Globus pallidus (tissue), 1 donor: ENCODE data around the gene PPP1R16B.
"Not testable (repeated sequence)": the region's sequence is repeated elsewhere in the genome, so short reads cannot be mapped to it uniquely, and the experiment has no call there.

Experiments used
- DNase-seq: peaks from one replicate; pipeline ENCODE4 v3.0.0-alpha.2; 2015; ENCODE audit warnings: low spot score

PPP1R16B gene

DNA sequence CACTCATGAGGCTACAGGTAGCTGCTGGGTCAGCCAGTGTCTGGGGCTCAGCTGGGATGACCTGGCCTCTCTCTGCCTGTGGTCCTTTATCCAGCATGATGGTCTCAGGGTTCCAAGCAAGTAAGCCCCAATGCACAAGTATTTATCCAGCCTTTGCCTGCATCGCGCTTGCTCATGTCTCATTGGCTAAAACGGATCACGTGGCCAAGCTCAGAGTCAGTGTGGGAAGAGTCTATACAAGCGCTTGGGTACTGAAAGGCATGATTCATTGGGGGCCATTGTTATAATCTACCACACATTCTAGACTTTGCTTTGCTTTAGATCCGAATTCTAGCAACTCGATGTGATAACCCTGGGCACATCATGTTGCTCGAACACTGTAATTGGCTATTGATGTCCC is 48.3 kb downstream of the PPP1R16B start:
- DNase-seq, result no peak

DNA sequence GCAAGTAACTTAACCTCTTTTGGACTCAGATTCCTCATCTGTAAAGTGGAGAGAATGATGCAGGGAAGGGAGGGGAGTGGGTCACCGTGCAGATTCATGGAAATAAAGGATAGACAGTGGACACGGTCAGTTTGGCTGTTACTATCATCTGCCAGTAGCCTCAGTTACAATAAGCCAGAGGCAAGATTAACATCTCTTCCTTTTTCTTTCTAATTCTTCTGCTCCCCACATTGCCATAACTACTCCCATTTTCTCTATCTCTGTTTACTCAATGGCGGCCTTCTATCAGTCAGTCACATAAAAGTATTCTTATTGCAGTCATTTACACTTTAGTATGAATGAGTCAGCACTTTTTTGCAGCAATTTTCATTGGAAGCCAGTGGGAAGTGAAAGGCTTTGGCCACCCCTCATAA is 49.2 kb downstream of the PPP1R16B start:
- no peak for DNase-seq

DNA sequence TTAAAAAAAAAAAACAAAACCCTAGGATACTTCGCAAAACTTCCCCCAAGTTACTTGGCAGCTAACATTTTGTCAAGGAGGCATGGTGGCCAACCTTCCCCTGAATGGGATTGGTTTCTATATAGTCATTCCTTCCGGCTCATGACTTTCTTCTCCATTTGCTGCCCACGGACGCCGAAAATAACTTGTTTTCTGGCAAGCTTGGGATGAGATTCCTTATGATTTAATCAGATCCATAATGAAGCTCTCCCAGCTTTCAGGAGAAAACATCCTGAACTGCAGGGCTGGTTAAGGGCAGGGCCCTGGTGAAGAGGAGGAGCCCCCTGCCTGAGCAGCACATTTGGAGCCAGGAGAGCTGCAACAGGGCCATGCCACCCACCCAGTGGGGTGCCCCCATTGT is 49.9 kb downstream of the PPP1R16B start:
- no peak for DNase-seq

DNA sequence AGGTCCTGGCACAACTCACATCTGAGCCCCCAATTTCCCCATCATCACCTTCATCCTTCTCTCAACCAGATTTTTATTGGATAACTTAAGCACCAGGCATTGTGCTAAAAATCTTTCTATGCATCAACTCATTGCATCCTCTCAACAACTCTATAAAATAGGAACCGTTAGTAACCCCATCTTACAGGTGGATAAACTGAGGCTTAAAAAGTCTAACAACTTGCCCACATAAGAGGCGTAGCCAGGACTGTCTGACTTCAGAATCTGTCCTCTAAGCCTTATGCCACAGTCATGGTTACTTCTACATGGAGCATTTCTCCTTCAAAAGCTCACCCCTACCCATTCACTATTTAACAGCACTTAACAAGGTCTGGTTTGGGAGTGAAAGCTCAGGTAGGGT is 51.1 kb downstream of the PPP1R16B start:
- no peak for DNase-seq

DNA sequence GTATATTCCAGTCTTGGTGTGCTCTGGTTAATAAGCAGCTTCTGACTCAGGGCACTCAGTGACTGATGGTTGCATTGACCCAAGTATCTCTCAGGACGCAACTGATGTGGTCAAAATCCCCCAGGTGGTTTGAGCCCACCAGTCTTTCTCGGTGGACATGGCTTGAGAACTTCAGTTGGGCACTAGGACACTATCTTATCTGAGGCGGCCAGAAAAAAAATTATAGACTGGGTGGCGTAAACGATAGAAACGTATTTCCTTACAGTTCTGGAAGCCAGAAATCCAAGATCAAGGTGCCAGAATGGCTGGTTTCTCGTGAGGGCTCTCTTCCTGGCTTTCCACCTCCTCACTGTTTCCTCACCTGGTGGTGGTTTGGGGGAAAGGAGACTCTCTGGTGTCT is 52.2 kb downstream of the PPP1R16B start:
- no peak for DNase-seq

DNA sequence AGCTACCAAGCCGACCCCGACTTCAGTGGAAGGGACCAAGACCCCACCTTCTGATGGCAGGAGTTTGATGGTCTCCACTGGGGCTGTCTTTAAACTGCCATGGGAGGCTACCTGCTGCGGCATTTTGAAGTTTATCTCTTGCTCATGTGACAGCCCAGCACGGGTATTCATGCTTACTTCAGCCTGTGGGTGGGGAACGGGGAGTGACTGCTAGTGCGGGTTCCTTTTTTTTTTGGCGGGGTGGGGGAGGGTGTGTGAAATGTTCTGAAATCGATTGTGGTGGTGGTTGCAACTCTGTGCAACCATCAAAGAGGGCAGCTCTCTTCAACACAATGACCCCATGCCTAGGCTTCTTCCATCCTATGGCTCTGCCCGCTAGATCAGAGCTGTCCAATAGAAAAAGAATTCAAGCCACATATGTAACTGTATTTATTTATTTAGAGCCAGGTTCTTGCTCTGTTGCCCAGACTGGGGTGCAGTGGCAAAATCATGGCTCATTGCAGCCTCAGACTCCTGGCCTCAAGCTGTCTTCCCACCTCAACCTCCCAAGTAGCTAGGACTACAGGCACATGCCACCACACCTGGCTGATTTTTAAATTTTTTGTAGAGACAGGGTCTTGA is 53.7 kb downstream of the PPP1R16B start:
- no peak for DNase-seq

DNA sequence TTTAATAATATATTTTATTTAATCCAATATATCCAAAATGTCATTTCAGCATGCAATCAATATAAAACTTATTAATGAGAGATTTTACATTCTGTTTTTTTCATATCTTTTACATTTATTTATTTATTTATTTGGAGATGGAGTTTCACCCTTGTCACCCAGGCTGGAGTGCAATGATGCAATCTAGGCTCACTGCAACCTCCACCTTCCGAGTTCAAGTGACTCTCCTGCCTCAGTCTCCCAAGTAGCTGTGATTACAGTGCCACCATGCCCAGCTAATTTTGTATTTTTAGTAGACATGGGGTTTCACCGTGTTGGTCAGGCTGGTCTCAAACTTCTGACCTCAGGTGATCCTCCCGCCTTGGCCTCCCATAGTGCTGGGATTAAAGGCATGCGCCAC is 54.4 kb downstream of the PPP1R16B start:
- not testable (repeated sequence) for DNase-seq

DNA sequence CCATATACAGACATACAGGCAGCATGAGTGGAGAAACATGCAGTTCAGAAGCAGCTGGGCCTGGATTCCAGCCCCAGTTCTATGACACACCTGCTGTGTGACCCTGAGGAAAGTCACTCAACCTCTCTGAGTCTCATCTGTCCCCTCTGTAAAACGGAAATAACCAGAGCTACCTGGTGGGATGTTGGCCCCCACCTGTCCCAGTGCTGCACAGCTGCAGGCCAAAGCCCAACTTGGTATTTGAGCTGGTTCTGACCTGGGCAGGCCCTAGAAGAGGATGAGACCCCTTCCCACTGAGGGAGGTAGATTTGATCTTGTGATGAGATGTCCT is 55.5 kb downstream of the PPP1R16B start:
- no peak for DNase-seq

DNA sequence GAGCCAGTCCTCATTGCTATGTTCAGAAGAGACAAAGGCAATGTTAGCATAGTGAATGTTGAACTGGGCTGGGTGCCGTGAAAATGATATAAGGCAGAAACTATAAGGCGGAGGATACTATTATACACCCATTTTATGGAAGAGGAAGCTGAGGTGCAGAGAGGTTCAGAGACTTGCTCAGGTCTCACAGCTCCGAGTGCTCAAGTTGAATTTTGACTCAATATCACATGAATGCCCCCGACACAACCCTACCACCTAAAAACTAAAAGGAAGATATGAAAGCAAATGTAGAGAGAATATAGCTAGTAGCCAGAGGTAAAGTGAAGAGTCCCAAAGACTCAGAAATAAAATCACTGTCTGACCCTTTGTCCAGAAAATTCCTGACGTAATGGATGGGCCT is 56.7 kb downstream of the PPP1R16B start:
- DNase-seq, result no peak

DNA sequence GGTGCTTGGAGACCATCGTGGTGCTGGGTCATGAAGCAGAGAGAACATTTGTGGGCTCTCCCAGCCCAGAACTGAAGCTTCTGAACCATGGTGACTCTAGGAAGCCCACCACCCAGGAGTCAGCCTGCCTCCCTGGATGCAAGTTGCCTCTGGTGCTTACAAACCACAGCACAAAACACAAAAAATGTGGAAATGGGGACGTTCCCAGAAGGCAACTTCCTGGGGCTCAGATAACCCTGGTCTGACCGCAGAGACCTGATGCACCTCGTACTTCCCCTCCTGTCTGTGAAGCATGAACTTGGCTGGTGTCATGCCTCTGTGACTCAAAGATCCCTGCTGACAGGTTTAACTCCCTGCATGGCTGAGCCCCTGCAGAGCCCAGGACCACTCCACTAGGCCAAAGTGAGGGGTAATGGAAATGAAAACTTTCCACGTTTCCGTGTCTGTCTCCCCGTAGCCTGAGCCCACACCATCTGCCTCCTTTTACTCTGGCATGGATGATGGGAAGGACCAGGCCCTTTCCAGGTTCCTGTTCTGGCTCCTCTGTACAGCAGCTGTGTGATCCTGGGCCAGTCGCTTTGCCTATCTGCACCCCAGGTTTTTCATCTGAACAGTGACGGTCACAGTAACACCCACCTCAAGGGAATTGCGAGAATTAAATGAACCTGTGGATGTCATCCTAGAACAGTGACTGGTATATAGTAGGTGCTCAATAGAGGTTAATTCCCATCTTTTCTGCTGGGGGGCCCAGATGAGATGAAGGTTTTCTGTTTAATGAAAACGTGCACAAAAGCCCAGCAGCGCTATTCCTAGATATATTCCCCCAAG is 57.7 kb downstream of the PPP1R16B start:
- no peak for DNase-seq

DNA sequence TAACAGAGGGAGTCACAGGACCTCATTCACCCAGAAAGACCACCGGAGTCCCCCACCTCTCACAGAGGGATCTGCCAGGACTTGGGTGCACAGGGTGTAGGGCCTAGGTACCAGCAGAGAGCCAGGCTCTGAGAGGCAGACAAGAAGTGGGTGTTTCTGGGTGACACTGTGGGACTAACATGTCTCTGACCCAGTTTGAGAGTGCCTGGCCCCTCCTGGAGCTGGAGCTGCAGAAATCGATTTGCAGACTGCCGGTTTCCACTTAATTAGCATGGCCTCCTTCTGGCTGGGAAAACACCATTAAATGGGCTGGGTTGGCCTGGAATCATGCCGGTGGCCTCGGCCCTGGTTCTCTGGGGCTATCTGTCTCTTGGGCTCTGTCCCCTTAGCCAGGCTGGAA is 59.2 kb downstream of the PPP1R16B start:
- DNase-seq, result no peak

DNA sequence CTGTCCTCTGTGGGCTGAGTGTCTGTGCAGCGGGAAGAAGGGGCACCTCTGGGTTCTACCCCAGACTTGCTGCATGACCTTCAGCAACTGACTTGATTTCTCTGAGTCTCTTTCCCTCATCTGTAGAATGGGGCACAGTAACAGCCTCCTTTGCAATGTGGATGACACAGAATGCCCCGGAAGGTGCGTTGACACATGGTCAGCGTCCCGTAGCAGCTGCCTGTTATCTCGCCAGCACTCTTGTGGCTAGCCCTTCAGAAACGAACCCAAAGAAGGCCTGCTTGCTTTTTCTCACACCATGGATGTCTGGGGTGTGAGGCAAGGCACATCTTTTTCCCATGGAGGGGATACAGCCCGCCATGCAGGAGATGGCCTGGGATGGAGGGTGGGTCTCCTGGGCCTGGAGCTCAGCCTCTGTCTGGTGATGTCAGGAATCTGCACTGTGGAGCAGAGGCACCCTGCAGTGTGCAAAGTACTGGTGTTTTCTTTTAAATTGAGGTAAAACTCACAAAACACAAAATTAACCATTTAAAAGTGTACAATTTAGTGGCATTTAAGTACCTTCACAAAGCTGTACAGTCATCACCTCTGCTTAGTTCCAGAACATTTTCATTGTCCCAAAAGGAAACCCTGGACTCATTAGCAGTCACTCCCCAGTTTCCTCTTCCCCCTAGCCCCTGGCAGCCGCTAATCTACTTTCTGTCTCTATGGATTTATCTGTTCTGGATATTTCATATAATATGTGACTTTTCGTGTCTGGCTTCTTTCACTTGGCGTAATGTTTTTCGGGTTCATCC is 61.0 kb downstream of the PPP1R16B start:
- no peak for DNase-seq

DNA sequence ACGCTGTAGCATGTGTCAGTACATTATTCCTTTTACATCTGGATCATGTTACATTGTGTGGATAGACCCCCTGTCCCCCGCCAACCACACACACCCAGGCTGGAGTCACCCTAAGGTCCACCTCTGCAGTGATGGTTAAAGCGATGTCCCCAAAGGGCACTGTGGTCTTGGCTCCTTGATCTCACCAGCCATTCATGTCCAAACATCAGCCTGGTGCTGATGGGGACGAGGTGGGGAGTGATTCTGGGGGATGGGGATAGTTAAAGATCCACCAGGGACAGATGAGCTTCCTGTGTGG is 61.5 kb downstream of the PPP1R16B start:
- no peak for DNase-seq

DNA sequence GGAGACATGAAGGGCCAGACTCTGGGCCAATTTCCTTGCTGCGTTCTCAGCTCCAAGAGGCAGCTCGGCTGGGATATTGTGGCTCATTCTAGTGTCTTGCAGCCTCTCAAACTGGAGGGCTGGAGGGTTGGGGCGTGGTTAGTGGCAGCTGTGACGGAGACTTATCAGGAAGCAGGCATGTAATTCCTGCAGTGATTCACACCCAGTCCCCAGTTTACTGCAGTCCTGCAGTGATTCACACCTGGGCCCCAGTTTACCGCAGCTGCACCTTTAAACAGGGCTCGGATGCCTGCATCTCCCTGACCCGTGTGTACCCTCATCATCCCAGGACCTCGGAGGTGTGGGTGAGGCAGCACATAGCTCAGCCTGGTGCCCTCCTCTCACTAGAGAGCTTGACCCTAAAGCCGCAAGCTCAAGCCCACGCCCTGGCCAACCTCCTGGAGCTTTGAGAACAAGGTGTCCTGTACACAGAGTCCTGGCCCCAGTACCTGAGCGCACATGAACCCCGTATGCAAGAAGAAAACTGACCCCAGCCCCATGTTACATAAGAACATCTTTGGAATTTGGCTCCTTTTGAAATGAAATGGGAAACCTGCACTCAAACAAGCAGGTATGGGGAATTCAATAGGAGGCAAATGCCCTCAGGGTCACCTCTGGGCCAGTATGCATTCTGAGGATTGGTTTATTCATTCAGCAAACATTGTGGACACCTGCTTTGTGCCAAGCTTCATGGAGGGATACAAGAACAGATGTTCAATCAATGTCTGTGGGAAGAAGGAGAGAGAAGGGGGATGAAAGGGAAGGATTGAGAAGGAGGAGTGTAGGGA is 65.4 kb downstream of the PPP1R16B start:
- DNase-seq, result no peak

DNA sequence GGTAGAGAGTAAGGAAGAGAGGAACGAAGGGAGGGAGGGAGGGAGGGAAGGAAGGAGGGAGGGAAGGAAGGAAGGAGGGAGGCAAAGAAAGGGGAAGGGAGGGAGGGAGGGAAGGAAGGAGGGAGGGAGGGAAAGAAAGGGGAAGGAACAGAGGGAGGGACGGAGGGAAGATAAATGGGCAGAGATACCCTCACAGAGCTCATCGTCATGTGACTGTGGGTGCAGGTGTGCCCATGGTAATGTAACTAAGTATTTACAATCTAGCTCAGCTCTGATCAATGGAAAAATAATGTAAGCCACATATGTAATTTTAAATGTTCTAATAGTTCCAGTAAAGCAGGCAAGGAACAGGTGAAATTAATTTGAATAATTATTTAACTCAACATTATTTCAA is 66.1 kb downstream of the PPP1R16B start:
- no peak for DNase-seq

DNA sequence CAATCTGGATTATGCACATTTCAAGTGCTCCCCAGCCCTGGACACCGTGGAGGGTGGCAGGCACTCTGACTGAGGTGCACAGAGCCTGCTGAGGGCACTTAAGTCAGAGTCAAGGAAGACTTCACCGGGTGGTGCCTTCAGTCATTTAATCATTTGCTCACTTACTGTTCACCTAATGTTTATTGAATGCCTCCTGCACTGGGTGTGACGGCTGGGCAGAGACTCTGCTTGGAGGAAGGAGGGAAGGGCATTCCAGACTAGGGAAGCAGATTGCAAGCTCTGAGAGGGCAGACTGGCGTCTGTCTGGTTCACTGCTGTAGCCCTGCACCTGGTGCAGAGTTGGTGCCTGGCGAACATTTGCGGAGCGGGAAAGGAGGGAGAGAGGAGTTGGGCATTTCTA is 66.5 kb downstream of the PPP1R16B start:
- DNase-seq, result no peak

DNA sequence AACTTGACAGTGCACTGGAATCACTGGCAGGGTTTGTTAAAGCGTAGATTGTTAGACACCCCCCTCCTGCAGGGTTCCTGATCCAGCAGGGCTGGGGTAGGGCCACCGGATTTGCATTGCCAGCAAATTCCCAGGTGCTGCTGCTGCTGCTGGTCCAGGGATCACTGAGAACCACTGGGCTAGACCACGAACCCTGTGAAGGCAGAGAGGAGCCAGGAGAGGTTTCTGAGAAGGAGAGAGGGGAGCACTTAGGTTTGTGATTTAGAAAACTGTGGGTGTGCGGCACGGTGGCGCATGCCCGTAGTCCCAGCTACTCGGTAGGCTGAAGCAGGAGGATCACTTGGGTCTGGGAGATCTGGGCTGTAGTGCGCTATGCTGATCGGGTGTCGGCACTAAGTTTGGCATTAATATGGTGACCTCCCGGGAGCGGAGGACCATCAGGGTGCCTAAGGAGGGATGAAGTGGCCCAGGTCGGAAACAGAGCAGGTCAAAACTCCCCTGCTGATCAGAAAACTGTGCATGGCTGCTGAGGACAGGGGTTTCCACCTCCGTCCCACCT is 67.1 kb downstream of the PPP1R16B start:
- no peak for DNase-seq

DNA sequence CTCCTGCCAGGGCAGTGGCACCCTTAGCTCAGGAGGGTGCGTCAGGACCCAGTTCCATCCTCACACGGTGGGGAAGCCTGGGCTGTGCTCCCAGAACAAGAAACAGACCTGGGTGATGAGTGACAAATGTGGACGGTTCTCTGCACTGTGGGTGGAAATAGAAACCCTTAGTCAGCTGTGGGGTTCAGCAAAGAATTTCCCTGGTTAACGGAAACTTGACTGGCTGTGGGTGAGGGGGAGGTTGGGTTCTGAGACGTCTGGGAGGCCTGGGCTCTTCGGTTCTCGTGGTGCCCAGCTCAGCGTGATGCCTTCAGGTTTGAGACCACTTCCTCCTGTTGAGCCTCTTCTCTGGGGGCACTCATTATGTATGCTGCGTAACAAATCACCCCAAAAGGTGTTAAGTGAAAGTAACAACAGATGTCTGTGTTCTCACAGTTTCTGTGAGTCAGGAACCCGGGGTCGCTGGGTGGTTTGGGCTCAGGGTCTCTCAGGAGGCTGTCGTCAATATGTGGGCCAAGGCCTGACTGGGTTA is 67.6 kb downstream of the PPP1R16B start:
- no peak for DNase-seq

DNA sequence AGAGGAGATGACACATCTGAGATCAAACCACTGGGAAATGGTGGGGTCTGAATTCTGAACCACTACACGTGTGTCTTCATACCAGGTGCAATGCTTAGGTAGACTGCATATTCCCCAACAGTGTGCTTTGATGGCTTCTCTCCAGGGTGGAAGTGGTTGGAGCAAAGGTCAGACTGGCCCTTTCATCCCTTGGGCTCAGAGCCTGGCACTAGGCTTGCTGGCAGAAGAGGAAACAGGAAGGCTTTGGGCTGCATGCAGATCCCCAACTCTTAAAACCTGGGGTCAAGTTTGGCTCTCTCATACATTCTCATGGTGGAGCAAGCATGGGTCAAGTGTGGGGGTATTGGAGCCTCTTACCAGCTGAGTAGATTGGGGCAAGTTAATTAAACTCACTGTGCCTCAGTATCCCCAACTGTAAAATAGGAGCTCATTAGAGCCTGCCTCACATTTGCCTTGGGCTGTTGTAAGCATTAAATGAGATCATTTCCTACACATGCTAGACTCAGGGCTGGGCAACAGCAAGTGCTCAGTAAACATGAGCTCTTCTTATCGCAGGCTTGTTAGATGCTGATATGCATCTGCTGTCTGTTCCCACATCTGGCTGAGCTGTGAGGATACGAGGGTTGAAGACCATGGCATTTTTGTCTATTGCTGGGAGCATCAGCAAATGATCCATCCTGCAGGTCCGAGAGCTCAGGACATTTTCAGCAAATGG is 69.1 kb downstream of the PPP1R16B start:
- DNase-seq, result no peak

DNA sequence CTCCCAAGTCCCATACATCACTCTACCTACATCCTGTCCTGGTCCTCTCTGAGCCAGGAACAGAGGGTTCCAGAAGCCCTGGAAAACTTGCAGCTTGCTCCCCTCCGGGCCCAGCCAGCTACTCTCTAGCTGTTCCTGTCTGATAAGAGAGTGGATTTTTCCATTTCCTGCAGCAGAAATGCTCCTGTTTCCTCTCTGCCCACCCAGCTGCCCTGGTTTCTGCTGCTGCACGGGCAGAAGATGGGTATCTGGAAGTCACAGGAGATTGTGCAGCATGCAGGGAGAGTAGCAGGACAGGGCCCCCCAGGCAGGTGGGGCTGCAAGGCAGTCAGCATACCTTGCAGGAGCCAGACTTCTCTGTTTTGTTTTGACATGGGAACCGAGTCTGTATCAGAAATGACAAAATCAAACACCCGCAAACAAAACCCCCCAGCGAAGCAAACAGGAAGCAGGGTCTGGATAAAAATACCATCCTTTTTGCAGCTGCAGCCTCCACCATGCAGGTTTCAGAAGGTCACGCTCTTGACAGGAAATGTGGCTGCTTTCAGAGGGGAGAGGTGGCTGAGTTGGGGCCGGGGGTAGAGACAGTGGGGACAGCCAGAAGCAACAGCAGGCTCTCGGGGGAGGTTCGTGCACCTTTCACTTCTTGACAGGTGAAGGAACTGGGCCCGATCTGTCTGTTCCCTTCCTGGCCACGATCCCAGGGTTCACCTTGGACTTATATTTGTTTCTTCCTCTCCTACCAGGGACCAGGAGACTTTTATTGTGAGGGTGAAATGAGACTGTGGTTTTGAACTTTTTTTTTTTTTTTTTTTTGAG is 69.9 kb downstream of the PPP1R16B start:
- DNase-seq, result no peak
